Parathyroid adenoma (tissue), 2 donors: ENCODE results near the gene PPP1R13B.

Experiments
- H2AFZ ChIP-seq: fragments of 300-600 bp; sonication (generic); one replicate; pipeline ENCODE4 v1.7.0; 2017; ENCODE audit warnings: antibody characterized with exemption, mild to moderate bottlenecking
- H3K27ac ChIP-seq: fragments of 300-600 bp; sonication (generic); one replicate; pipeline ENCODE4 v1.7.0; 2017
- H3K27me3 ChIP-seq: fragments of 300-600 bp; sonication (generic); one replicate; pipeline ENCODE4 v1.7.0; 2017; ENCODE audit warnings: low read length; ENCODE audit not compliant: control insufficient read depth, insufficient read depth
- H3K36me3 ChIP-seq: fragments of 300-600 bp; sonication (generic); one replicate; pipeline ENCODE4 v1.7.0; 2017; ENCODE audit warnings: low read length; ENCODE audit not compliant: control insufficient read depth, insufficient read depth
- H3K4me1 ChIP-seq: fragments of 300-600 bp; sonication (generic); one replicate; pipeline ENCODE4 v1.7.0; 2017; ENCODE audit warnings: control low read depth
- H3K4me2 ChIP-seq: fragments of 300-600 bp; sonication (generic); one replicate; pipeline ENCODE4 v1.7.0; 2017; ENCODE audit warnings: low read length
- H3K4me3 ChIP-seq: fragments of 300-600 bp; sonication (generic); one replicate; pipeline ENCODE4 v1.7.0; 2017; ENCODE audit warnings: low read depth, low read length
- H3K79me2 ChIP-seq: fragments of 300-600 bp; sonication (generic); one replicate; pipeline ENCODE4 v1.7.0; 2017; ENCODE audit warnings: control low read depth
- H3K9ac ChIP-seq: fragments of 300-600 bp; sonication (generic); one replicate; pipeline ENCODE4 v1.7.0; 2017; ENCODE audit warnings: mild to moderate bottlenecking
- H3K9me3 ChIP-seq: fragments of 300-600 bp; sonication (generic); one replicate; pipeline ENCODE4 v1.7.0; 2017; ENCODE audit warnings: low read length; ENCODE audit not compliant: control insufficient read depth
- TF ChIP-seq, protein P1 (sequence below): fragments of 300-600 bp; sonication (generic); IDR thresholded peaks from one replicate; pipeline ENCODE4 v1.7.0; 2017; ENCODE audit warnings: antibody characterized with exemption, mild to moderate bottlenecking
- donor health status: primary hyperparathyroidism.

The PPP1R13B gene

DNA sequence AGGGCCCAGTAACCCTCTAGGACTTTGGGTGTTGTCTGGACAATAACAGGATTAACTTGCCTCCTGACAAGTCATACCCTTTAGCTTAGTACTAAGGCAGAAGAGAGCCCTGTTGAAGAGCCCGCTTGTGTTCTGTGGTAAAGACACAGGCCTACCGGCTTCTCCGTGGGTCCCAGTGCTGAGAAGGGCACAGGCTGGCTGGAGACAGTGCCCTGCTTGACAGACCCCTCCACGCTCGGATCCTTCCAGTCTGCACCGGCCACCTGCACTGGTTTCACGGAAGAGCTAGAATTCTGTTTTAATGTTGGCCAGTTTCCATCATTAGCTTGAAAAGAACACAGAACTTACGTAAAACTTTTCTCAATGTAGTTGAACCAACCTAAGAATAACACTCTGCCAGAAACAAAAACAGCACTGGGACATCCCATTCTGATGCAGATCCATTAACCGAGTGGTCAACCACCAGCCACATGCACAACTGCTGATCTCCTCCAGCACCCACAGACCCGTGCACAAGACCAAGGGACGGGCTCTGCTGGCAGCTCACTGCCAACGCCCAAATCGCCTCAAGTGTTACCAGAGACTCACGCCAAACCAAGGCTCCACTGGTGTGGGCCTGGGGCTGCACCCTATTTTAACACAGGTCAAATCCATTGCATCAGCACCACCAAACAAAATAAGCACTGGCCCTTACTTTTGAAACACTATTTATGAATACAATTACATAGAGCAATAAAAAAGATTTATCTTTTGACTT is 104.7 kb downstream of the PPP1R13B start:
- no peak overlapping the region for H3K27ac ChIP-seq
- no peaks in the 10 kb centered on the region for H3K27me3 ChIP-seq
- H2AFZ ChIP-seq = no peak overlapping the region
- no peaks in the 10 kb centered on the region for H3K36me3 ChIP-seq
- peaks cover 3% of the 10 kb centered on the region for H3K79me2 ChIP-seq
- H3K9me3 ChIP-seq = no peaks in the 10 kb centered on the region
- no peak overlapping the region for H3K4me3 ChIP-seq
- no peak overlapping the region for H3K4me2 ChIP-seq
- H3K9ac ChIP-seq = no peak overlapping the region
- TF ChIP-seq, protein P1, sequence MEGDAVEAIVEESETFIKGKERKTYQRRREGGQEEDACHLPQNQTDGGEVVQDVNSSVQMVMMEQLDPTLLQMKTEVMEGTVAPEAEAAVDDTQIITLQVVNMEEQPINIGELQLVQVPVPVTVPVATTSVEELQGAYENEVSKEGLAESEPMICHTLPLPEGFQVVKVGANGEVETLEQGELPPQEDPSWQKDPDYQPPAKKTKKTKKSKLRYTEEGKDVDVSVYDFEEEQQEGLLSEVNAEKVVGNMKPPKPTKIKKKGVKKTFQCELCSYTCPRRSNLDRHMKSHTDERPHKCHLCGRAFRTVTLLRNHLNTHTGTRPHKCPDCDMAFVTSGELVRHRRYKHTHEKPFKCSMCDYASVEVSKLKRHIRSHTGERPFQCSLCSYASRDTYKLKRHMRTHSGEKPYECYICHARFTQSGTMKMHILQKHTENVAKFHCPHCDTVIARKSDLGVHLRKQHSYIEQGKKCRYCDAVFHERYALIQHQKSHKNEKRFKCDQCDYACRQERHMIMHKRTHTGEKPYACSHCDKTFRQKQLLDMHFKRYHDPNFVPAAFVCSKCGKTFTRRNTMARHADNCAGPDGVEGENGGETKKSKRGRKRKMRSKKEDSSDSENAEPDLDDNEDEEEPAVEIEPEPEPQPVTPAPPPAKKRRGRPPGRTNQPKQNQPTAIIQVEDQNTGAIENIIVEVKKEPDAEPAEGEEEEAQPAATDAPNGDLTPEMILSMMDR = no peak
- H3K4me1 ChIP-seq = no peaks in the 10 kb centered on the region

DNA sequence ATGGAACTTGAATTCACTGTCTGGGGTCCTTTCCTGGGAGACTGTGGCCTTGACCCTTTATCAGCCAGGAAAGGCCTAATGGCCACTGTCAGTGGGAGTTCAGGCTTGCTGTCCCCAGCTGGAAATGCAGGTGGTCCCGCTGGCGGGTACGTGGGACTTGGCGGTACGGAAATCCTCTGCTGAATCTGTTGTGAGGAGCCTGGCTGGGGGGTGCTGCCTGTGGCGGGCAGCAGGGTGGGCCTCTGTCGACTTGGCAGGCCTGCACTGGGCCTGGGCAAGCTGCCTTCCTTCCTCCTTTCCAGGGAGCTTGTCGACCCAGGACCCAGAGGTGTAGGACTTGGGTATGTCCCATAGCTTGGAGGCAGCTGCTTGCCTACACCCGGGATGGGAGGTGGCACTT is 105.5 kb downstream of the PPP1R13B start:
- H3K9ac ChIP-seq = no peak overlapping the region
- H3K36me3 ChIP-seq = no peaks in the 10 kb centered on the region
- no peak overlapping the region for H3K27ac ChIP-seq

DNA sequence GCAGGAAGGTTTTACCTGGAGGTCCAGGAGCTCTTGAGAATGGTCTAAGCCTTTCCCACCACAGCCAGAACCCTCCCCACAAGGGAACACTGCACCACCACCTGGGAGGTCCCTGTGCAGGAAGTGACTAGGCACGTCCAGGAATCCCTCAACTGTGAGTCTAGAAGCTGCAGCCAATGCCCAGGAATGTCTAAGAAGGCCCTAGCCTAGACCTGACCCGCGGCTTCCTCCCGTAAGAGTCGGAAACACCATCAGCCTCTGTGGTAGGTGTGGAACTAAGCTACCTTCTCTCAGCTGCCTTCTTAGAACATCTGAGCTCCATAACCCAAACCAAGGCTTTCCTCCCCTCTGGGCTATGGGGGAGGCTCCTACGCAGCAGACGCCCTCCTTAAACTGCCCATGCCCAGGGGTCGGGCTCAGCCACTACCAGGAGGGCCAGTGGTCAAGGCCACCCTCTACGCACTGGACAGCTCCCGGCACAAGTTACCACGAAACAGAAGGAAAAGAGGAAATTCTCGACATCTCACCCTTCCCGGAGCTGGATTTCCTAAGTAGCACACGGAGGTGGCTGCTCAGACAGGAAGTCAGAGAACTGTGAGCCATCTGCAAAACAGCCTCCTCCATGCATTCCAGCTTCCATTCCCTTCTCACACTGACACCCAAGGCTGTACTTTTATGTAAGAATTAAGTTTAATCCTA is 106.2 kb downstream of the PPP1R13B start:
- Histone ChIP-seq H3K4me1 (no peaks in the 10 kb centered on the region), H3K36me3 (no peaks in the 10 kb centered on the region), H3K9me3 (no peaks in the 10 kb centered on the region), H3K79me2 (peaks cover 3% of the 10 kb centered on the region), H2AFZ (no peak overlapping the region), H3K4me3 (no peak overlapping the region), H3K27ac (no peak overlapping the region), H3K4me2 (no peak overlapping the region), H3K9ac (no peak overlapping the region), H3K27me3 (no peaks in the 10 kb centered on the region)
- TF ChIP-seq, protein P1 = no peak

More for the DNA sequence above, 105.5 kb downstream of the PPP1R13B start:
- TF ChIP-seq, protein P1 = no peak
- Histone ChIP-seq H3K9me3 (no peaks in the 10 kb centered on the region), H3K4me1 (no peaks in the 10 kb centered on the region), H3K27me3 (no peaks in the 10 kb centered on the region), H3K79me2 (peaks cover 3% of the 10 kb centered on the region), H3K4me3 (no peak overlapping the region), H2AFZ (no peak overlapping the region), H3K4me2 (no peak overlapping the region)

DNA sequence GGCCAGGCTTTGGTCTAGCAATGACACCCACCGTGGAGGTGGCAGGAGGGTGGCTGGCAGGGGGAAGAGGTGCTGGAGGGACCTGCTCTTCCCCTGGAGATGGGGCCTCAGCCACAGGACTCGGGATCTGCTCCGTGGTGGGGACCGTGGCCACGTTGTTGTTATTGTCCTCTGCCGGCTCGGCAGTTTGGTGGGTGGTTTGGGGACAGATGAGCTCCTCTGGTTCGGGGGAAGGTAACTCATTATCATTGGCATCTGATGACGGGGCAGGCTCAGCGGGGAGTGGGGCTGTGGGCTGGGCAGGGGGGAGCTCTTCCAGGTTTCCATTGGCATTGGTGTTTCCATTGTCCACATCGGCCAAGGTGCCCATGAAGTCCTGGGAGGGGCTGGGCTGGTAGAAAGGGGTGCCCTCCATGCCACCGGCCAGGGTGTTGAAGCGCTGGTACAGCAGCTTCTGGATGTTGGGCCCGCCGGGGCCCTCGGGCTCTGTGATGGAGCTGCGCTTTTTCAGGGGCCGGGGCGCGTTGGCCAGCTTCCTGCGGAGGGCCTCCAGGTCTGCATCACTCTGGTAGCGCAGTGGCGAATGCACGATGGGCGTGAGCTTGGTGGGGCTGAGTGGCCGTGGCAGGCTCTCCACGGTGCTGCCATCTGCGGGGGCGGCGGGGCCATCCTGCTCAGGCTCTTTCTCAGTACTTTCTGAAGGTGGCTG is 107.4 kb downstream of the PPP1R13B start:
- no peaks in the 10 kb centered on the region for H3K36me3 ChIP-seq
- no peak overlapping the region for H3K4me2 ChIP-seq
- no peaks in the 10 kb centered on the region for H3K27me3 ChIP-seq
- TF ChIP-seq, protein P1 = no peak
- no peak overlapping the region for H3K4me3 ChIP-seq
- no peaks in the 10 kb centered on the region for H3K4me1 ChIP-seq
- peaks cover 3% of the 10 kb centered on the region for H3K79me2 ChIP-seq
- H2AFZ ChIP-seq = no peak overlapping the region
- no peak overlapping the region for H3K9ac ChIP-seq
- no peak overlapping the region for H3K27ac ChIP-seq
- H3K9me3 ChIP-seq = no peaks in the 10 kb centered on the region
